Stimulated activated CD4-positive, alpha-beta T cell treated with anti-CD3 and anti-CD28 coated beads, Interleukin-2, amount 100 ng/mL, for 48 hours (primary cell): ENCODE measurements around the gene SSX4.
"Not testable (repeated sequence)": the region's sequence is repeated elsewhere in the genome, so short reads cannot be mapped to it uniquely, and the experiment has no call there.

Experiments used
- DNase-seq, 2 donors: peaks; one replicate each; pipeline ENCODE4 v3.0.0-alpha.2; 2020

Gene SSX4

GRCh38 chrX:48383239-48383638 is at the start of gene SSX4:
Gene SSX4, plus strand, starts transcription at chrX:48383539. Its CDS starts 515 bp downstream, at chrX:48384054.
- DNase-seq, result not testable (repeated sequence)

- DNase-seq, result not testable (repeated sequence)
Observed at GRCh38 chrX:48346059-48346458, 37.3 kb upstream of the SSX4 start.

- not testable (repeated sequence) for DNase-seq
Observed at GRCh38 chrX:48356315-48357094, 26.8 kb upstream of the SSX4 start, which contains the start of gene SSX3. Gene SSX3, minus strand, starts transcription at chrX:48356703. Its CDS starts 1,454 bp downstream, at chrX:48355249.

GRCh38 chrX:48357681-48358080 is 25.7 kb upstream of the SSX4 start:
- no peak for DNase-seq

GRCh38 chrX:48359281-48359680 is 24.1 kb upstream of the SSX4 start:
- not testable (repeated sequence) for DNase-seq

GRCh38 chrX:48367717-48368408 is 15.5 kb upstream of the SSX4 start:
- not testable (repeated sequence) for DNase-seq

GRCh38 chrX:48370408-48370807 is 12.9 kb upstream of the SSX4 start:
- not testable (repeated sequence) for DNase-seq

GRCh38 chrX:48396931-48397330 is 13.6 kb downstream of the SSX4 start:
- DNase-seq, result not testable (repeated sequence)

GRCh38 chrX:48397825-48398224 is 14.5 kb downstream of the SSX4 start:
- not testable (repeated sequence) for DNase-seq

- DNase-seq, result not testable (repeated sequence)
Observed at GRCh38 chrX:48411860-48412259, 28.5 kb downstream of the SSX4 start, which contains the start of gene SSX4B. Gene SSX4B, minus strand, starts transcription at chrX:48411960. Its CDS starts 588 bp downstream, at chrX:48411372.

GRCh38 chrX:48427027-48427716 is 43.8 kb downstream of the SSX4 start:
- not testable (repeated sequence) for DNase-seq

GRCh38 chrX:48429606-48430005 is 46.3 kb downstream of the SSX4 start:
- not testable (repeated sequence) for DNase-seq

GRCh38 chrX:48430166-48430565 is 46.8 kb downstream of the SSX4 start:
- DNase-seq, result not testable (repeated sequence)

GRCh38 chrX:48433713-48434112 is 50.4 kb downstream of the SSX4 start:
- DNase-seq, result not testable (repeated sequence)
